IPS DF 6.9 (cell line): ENCODE measurements around the gene WDR82.

Experiments
- DNase-seq: peaks from one replicate; pipeline ENCODE4 v3.0.0-alpha.2; 2013; ENCODE audit warnings: low read depth, low spot score
- H3K27ac ChIP-seq: one replicate; pipeline ENCODE4 v1.5.1; 2013; ENCODE audit warnings: low read length, control low read depth
- H3K27me3 ChIP-seq: 2 replicates; pipeline ENCODE4 v1.6.1; 2013; ENCODE audit warnings: mild to moderate bottlenecking, low read length; ENCODE audit not compliant: control insufficient read depth, insufficient read depth
- H3K36me3 ChIP-seq: 2 replicates; pipeline ENCODE4 v1.6.1; 2013; ENCODE audit warnings: low read length; ENCODE audit not compliant: control insufficient read depth, insufficient read depth
- H3K4me1 ChIP-seq: 2 replicates; pipeline ENCODE4 v1.6.1; 2013; ENCODE audit warnings: low read length; ENCODE audit not compliant: control insufficient read depth, insufficient read depth
- H3K4me3 ChIP-seq: 2 replicates; pipeline ENCODE4 v1.5.1; 2013; ENCODE audit warnings: mild to moderate bottlenecking, low read length
- H3K9me3 ChIP-seq: 2 replicates; pipeline ENCODE4 v1.6.1; 2013; ENCODE audit warnings: low read length, inconsistent platforms; ENCODE audit not compliant: control insufficient read depth, insufficient read depth
- WGBS: extraction: QIAGEN DNeasy Blood & Tissue Kit; methylation state at CpG from one replicate; pipeline ENCODE4 v1.1.7; 2013; ENCODE audit warnings: mixed read lengths, missing lambda C conversion rate; ENCODE audit not compliant: insufficient read length, insufficient coverage; 5-methylcytosine and 5-hydroxymethylcytosine counted together

Gene WDR82

DNA sequence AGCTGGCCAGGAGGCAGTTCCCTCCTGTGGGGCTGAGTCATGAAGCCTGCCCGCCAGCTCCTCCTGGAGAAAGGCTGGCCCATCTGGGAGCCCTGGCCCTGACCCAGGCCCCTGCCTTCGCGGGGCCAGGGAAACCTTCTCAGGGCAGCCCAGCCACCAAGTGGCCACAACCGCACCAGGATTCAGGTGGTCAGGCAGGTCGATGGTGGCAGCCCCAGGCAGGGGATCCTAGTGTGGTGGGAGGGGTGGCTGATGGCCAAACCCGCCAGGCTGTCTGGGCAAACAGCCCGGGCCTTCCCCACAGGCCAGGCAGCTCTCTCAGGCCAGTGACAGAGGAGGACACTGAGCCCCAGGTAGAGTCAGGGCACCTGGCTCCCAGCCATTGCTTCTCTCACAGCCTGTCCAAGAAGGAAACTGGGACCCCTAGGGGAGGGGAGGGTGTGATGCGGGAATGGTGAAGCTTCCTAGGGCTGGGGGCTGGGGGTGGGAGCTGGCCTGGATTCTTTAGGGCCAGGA is 40.7 kb downstream of the WDR82 start:
- H3K36me3 ChIP-seq: no peaks in the 10 kb centered on the region
- no CpG with 5 or more reads among the region's 8 CpGs for WGBS
- H3K9me3 ChIP-seq: no peaks in the 10 kb centered on the region
- DNase-seq: no peak
- H3K4me1 ChIP-seq: peaks cover 18% of the 10 kb centered on the region
- H3K27ac ChIP-seq: no peak overlapping the region
- H3K27me3 ChIP-seq: no peaks in the 10 kb centered on the region
- H3K4me3 ChIP-seq: no peak overlapping the region

DNA sequence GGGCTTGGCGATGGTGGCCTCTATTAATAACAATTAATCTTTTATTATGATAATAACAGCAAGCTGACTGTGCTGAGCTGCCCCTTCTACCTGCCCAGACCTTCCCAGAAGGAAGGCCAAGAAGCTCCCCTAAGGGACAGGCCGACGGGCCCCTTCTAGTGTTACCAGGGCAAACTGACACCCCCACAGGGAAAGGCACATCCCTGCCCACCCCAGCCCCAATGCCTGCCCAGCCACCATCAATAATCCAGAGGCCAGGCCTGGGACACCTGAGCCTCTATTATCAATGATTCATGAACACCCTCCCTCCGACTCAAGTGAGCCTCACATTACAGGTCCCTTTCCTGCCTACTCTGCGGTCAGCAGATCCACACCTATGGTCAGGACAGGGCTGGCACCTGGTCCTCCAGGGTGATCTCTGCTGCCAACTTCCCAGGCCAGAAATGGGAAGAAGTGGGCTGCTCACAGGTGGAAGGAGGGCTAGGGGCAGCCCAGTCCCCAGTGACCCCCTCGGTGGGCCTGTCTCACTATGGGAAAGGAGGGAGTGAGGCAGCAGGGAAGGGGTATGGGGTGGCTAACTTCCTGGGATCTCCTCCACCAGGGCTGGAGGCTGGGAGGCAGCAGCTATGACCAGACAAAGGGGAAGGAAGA is 41.3 kb downstream of the WDR82 start:
- no peak overlapping the region for H3K27ac ChIP-seq
- no peak overlapping the region for H3K4me3 ChIP-seq
- peaks cover 18% of the 10 kb centered on the region for H3K4me1 ChIP-seq
- H3K27me3 ChIP-seq: no peaks in the 10 kb centered on the region
- no peaks in the 10 kb centered on the region; the same call in 1 of the 2 replicates for H3K36me3 ChIP-seq
- H3K9me3 ChIP-seq: no peaks in the 10 kb centered on the region
- no CpG with 5 or more reads among the region's 6 CpGs for WGBS
- no peak for DNase-seq

DNA sequence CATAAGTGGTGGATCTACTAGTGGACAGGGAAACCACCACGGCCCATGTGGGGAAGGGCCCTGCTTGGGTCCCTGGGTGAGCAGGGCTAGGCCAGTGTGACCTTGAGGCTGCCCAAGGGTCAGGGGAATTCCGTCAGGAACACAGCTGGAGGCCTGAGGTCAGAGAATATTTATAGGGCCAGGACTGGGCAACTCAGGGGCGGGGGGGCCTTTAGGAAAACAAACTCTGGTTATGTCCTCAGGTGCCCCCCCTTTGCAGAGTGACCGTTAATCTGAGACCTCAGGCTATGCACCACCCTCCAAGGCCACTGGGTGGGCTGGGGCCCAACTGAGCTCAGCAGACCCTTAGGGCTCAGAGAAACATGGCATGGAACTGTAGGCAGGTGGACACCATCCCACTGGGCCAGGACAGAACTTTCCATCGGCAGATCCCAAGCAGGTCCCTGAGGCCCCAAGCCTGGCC is 42.0 kb downstream of the WDR82 start:
- no CpG with 5 or more reads among the region's 5 CpGs for whole genome bisulfite sequencing
- no peaks in the 10 kb centered on the region for H3K9me3 ChIP-seq
- H3K4me1 ChIP-seq: peaks cover 18% of the 10 kb centered on the region
- DNase-seq: no peak
- H3K27ac ChIP-seq: no peak overlapping the region
- no peaks in the 10 kb centered on the region; the same call in 1 of the 2 replicates for H3K36me3 ChIP-seq
- H3K4me3 ChIP-seq: no peak overlapping the region
- no peaks in the 10 kb centered on the region for H3K27me3 ChIP-seq

DNA sequence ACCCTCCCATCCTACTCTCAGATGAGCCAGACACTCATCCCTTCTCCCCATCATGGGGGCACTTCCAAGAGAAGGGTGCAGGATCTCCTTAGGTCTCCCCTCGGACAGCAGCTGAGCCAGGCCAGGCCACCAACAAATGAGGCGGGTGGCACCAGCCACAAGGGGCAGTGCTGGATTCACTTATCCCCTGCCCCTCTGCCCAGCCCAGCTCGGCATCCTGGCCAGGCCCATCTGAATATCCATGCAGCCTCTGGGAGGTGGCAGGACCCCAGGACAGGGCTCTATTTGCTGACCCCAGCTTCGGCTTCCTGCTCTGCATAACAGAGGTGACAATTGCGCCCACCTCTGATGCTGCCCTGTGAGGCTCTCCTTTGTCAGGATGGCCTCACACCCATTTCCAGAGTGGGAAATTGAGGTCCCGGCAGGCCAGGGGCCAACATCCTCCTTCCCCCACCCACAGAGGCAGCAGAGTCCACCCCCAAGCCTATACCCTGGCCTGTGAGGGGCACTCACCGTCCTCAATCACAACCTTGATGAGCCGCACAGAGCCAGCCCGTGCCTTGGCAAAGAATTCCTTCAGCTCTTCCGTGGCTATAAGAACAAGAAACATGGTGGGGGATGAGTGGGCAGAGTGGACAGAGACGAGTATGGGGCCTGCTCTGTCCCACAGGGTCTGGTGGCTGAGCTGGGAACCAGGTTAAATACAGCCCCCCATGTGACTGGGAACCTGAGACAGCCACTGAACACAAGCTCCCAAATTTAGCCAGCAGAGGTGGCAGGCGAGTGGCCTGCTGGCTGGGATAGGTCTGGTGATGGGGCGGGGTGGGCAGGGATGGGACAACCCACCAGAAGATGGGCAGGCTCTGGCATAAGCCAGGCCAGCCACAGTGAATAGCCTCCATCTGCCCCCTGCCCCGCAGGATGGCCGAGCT is 43.7 kb downstream of the WDR82 start:
- H3K4me1 ChIP-seq: peaks cover 13% of the 10 kb centered on the region; the same call in 1 of the 2 replicates
- WGBS: no CpG with 5 or more reads among the region's 15 CpGs
- DNase-seq: no peak

DNA sequence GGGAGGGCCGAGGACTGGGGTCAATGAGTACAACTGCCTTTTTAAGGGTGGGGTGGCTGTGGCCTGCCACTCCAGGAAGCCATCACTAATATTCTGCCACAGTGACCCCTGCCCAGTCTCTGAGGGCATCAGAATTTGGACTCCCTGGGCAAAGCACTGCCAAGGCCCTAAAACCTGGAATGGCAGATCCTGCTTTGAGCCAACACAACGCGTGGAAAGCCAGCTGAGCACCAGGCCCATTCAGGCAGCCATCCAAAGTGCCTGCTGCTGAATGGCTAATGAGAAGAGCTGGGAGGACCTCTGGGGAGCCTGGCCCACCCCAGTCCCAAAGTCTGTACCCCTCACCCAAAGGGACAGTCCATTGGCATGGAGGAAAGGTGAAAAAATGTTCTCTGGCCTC is 44.5 kb downstream of the WDR82 start:
- DNase-seq: no peak
- peaks cover 23% of the 10 kb centered on the region for H3K36me3 ChIP-seq
- H3K4me3 ChIP-seq: no peak overlapping the region
- WGBS: no CpG with 5 or more reads among the region's 3 CpGs
- no peaks in the 10 kb centered on the region for H3K27me3 ChIP-seq
- peaks cover 13% of the 10 kb centered on the region; the same call in 1 of the 2 replicates for H3K4me1 ChIP-seq
- H3K9me3 ChIP-seq: no peaks in the 10 kb centered on the region
- H3K27ac ChIP-seq: no peak overlapping the region

More for the DNA sequence above, 43.7 kb downstream of the WDR82 start:
- peaks cover 15% of the 10 kb centered on the region for H3K36me3 ChIP-seq
- H3K9me3 ChIP-seq: no peaks in the 10 kb centered on the region
- no peak overlapping the region for H3K27ac ChIP-seq
- no peaks in the 10 kb centered on the region for H3K27me3 ChIP-seq
- H3K4me3 ChIP-seq: no peak overlapping the region

DNA sequence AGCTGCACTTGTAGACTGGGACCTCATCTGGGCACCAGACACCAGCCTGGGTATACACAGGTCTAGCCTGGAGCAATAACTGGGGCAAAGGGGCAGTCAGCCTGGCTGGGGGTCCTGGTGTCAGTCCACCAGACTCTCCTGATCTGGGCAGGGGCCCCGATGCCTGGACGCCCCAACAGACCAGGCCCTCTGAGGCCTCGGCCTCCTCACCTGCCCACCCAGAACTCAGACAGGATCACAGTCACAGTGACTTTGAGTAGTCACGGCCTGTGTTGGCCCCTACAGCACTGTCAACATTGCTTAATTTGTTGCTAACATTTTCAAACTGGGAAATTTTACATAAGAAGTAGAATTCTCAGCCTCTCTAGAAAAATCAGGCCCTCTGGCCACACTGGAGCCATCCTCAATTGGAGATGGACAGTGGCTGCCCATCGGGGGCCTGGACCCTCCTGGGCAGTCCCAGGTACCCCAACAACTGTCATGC is 45.3 kb downstream of the WDR82 start:
- no peaks in the 10 kb centered on the region for H3K27me3 ChIP-seq
- H3K27ac ChIP-seq: no peak overlapping the region
- no peaks in the 10 kb centered on the region for H3K9me3 ChIP-seq
- H3K36me3 ChIP-seq: peaks cover 25% of the 10 kb centered on the region
- WGBS: no CpG with 5 or more reads among the region's 5 CpGs
- H3K4me1 ChIP-seq: peaks cover 10% of the 10 kb centered on the region; the same call in 1 of the 2 replicates
- no peak overlapping the region for H3K4me3 ChIP-seq
- DNase-seq: no peak

DNA sequence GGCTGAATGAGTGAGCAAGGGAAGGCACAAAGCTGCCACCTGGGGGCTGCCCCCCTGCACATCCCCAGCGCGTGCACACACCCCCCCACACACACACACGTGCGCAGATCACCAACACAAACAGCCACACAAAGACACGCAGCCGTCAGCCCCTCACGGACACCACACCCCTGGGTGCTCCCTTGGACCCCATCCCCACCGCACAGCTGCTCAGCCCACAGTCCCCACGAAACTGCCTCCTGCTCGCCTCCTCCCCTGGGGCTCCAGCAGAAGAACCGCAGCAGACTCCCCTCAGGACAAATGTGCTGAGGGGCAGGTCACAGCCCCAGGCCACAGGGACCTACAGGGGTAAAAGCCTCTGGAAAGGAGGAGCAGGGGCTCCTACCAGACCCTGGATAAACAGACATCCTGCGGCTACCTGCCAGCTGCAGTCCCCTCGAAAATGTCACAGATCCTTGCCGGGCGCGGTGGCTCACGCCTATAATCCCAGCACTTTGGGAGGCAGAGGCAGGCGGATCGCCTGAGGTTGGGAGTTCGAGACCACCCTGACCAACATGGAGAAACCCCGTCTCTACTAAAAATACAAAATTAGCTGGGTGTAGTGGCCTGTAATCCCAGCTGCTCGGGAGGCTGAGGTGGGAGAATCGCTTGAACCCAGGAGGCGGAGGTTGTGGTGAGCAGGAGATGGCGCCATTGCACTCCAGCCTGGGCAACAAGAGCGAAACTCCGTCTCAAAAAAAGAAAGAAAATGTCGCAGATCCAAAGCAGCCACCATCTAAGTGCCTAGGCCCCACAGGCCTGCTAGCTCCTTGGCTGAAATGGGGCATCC is 46.0 kb downstream of the WDR82 start:
- Histone ChIP-seq H3K27ac (no peak overlapping the region), H3K4me3 (no peak overlapping the region), H3K9me3 (no peaks in the 10 kb centered on the region), H3K36me3 (peaks cover 25% of the 10 kb centered on the region), H3K4me1 (peaks cover 7% of the 10 kb centered on the region; the same call in 1 of the 2 replicates), H3K27me3 (no peaks in the 10 kb centered on the region)
- no peak for DNase-seq
- WGBS: no CpG with 5 or more reads among the region's 28 CpGs

DNA sequence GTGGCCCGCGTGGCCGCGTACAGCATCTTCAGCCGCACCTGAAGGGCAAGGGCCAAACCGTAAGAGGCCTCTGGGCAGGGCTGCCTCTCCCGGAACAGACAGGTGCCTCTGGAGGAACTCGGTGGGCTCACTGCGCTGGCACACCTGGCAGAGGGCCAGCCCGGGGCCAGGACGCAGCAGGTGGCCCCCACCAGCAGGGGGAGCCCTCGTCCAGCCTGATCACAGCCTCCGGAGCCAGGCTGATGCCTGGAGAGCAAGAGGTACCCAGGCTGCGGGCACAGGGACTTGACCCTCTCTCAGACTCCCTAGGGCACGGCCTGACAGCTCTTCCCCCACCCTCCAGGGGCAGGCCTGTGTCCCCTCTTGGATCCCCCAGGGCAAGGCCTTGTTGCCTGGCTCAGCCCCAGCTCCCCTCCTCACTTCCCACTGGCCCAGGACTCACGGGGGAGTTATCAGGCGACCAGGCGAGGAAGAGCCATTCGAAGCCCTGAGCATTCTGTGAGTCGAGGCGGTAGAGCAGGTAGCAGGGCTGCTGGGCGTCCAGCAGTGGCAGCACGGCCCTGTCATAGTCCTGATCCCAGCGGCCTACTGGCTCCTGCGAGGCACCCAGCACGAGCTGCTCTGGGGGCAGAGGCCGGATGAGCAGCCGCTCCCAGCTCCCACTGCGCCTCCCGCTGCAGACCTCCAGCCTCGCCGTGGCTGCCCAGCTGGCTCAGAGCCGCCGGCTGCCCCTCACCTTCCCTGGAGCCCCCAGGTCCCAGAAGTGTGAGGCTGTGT is 46.8 kb downstream of the WDR82 start:
- no peaks in the 10 kb centered on the region for H3K9me3 ChIP-seq
- WGBS: no CpG with 5 or more reads among the region's 34 CpGs
- H3K27ac ChIP-seq: no peak overlapping the region
- H3K27me3 ChIP-seq: no peaks in the 10 kb centered on the region
- no peak overlapping the region for H3K4me3 ChIP-seq
- H3K36me3 ChIP-seq: peaks cover 25% of the 10 kb centered on the region
- H3K4me1 ChIP-seq: peaks cover 2% of the 10 kb centered on the region; the same call in 1 of the 2 replicates
- DNase-seq: no peak

DNA sequence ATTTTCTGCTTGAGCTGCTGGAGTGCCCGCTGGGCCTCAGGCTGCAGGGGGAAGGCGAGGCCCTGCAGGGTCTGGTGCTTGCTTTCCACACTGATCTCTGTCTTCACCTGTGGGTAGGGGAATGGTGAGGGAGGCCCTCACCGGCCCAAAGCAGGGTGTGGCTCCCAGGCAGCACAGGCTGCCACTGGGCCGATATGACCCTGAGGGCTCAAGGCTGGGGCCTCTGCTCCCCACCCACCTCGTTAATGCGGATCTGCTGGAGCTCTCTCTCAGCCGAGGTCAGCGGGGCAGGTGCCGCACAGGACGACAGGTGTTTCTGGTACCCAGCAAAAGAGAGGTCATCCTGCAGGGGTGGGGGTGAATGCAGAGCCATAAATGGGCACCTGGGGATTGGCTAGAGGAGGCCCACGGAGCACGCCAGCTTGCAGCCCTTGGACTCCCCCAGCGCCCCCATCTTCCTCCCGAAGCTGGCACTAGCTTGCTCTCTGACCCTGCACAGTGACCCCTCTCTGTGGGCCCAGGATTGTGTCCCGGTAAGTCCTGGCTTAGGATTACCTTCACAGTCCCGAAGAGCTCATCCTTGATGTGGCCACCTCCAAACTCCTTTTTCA is 47.5 kb downstream of the WDR82 start:
- WGBS: no CpG with 5 or more reads among the region's 16 CpGs
- Histone ChIP-seq H3K36me3 (peaks cover 25% of the 10 kb centered on the region), H3K27ac (no peak overlapping the region)

More for the DNA sequence above, 47.5 kb downstream of the WDR82 start:
- H3K4me1 ChIP-seq: no peaks in the 10 kb centered on the region
- no peak for DNase-seq
- no peaks in the 10 kb centered on the region for H3K9me3 ChIP-seq
- H3K4me3 ChIP-seq: no peak overlapping the region
- H3K27me3 ChIP-seq: no peaks in the 10 kb centered on the region
